BE2C (cell line): ENCODE measurements around the gene GDPD5.
"Not testable (repeated sequence)": the region's sequence is repeated elsewhere in the genome, so short reads cannot be mapped to it uniquely, and the experiment has no call there.

Experiments used
- DNase-seq: peaks from one replicate; pipeline ENCODE4 v3.0.0-alpha.2; 2020
- H3K27me3 ChIP-seq: fragments of 250-450 bp; sonication (Bioruptor Pico); 2 replicates; pipeline ENCODE4 v1.5.1; 2020; ENCODE audit warnings: mild to moderate bottlenecking
- H3K36me3 ChIP-seq: fragments of 250-450 bp; sonication (Bioruptor Pico); 2 replicates; pipeline ENCODE4 v1.5.1; 2020; ENCODE audit warnings: mild to moderate bottlenecking
- H3K4me1 ChIP-seq: fragments of 250-450 bp; sonication (Bioruptor Pico); 2 replicates; pipeline ENCODE4 v1.5.1; 2020
- H3K4me3 ChIP-seq: 2 replicates; pipeline ENCODE4 v1.5.1; 2011; ENCODE audit warnings: low read depth, low read length
- H3K9me3 ChIP-seq: fragments of 250-450 bp; sonication (Bioruptor Pico); 2 replicates; pipeline ENCODE4 v1.5.1; 2020
- TF ChIP-seq, protein P1 (sequence below): IDR thresholded peaks from 2 replicates; pipeline ENCODE4 v1.5.1; 2012; ENCODE audit warnings: mild to moderate bottlenecking, low read depth, low read length

The GDPD5 gene

DNA sequence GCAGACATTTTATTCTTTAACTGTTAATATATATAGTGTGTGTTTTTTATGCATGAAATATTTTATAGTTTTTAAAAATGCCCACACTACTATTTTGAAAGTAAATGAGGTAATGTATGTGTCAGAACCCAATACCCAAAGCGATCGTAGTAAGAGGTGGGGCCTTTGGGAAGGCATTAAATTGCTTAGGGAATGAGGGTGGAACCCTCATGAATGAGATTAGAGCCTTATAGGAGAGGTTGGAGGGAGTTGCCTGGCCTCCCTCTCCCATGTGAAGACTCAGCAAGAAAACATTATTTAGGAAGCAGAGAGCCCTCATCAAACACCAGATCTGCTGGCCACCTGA lies 103.9 kb downstream of the GDPD5 start:
- Histone ChIP-seq H3K27me3 (no peaks in the 10 kb centered on the region), H3K4me1 (no peaks in the 10 kb centered on the region; the same call in 1 of the 2 replicates), H3K4me3 (no peak overlapping the region), H3K36me3 (peaks cover 14% of the 10 kb centered on the region), H3K9me3 (no peaks in the 10 kb centered on the region)
- DNase-seq = no peak
- TF ChIP-seq, protein P1, sequence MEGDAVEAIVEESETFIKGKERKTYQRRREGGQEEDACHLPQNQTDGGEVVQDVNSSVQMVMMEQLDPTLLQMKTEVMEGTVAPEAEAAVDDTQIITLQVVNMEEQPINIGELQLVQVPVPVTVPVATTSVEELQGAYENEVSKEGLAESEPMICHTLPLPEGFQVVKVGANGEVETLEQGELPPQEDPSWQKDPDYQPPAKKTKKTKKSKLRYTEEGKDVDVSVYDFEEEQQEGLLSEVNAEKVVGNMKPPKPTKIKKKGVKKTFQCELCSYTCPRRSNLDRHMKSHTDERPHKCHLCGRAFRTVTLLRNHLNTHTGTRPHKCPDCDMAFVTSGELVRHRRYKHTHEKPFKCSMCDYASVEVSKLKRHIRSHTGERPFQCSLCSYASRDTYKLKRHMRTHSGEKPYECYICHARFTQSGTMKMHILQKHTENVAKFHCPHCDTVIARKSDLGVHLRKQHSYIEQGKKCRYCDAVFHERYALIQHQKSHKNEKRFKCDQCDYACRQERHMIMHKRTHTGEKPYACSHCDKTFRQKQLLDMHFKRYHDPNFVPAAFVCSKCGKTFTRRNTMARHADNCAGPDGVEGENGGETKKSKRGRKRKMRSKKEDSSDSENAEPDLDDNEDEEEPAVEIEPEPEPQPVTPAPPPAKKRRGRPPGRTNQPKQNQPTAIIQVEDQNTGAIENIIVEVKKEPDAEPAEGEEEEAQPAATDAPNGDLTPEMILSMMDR = no peak

DNA sequence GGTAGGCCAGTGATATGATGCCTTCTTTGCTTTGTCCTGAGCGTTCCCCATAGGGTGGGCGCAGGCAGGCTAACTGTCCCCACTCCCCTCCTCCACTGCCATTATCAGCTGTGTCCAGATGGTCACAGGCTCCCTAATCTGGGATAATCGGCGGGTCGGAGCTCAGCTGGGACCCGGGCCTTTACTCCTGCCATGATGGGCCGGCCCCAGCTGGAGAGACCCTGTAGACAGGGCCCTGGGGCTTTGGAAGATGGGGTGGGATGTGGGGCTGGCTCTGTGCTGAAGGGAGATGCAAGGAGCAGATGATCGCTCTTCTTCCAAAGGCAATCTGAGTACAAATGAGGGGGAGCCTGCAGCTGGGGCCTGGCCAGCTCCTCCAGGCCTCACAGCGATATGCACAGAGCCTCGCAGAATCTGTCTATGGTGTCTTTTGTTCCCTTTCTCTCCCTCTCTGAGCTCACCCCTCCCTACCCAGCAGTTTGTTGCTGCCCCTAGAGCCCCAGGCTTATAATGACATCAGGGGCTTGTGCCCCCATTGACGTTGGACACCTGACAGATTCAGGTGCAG lies 104.6 kb downstream of the GDPD5 start:
- peaks cover 15% of the 10 kb centered on the region for H3K36me3 ChIP-seq
- no peak for DNase-seq
- TF ChIP-seq, protein P1 = no peak
- H3K27me3 ChIP-seq = no peaks in the 10 kb centered on the region
- H3K9me3 ChIP-seq = no peaks in the 10 kb centered on the region
- H3K4me3 ChIP-seq = no peak overlapping the region
- H3K4me1 ChIP-seq = no peaks in the 10 kb centered on the region; the same call in 1 of the 2 replicates

DNA sequence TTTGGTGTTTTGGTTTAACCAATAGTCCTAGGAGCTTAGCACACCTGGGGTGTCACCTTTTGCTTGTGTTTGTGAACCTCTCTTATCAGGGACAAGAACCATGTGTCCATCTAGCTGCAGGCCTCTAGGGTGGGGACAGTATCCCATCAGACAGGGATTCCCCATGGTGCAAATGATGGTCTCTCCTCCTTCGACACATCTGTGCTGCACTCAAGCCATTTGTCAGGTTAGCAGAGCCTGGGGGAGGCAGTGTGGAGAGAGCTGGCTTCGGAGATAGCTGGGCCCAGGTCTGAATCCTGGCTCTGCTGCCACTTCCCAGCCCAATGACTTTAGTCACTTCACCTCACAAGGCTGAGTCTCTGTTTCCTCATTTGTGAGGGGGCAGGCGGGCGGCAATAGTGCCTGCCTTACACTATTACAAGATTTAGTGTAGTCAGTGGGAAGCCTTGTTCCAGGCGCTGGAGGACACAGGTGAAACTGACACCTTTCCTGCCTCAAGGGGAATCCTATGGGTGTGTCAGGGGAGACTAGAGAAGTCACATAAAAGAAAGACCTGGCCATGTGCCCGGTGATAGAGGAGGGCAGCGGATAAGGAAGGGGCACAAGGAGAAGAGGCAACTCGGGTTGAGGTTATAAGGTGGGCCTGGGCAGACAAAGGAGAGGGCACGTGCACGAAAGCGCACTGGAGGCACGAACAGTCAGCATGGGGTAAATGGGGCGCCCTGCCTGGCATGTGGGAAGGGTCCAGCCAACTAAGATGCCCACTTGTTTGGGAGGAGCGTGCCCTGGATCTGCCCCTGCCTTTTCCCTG lies 105.3 kb downstream of the GDPD5 start:
- Histone ChIP-seq H3K36me3 (peaks cover 18% of the 10 kb centered on the region), H3K27me3 (no peaks in the 10 kb centered on the region), H3K4me3 (no peak overlapping the region), H3K4me1 (no peaks in the 10 kb centered on the region; the same call in 1 of the 2 replicates), H3K9me3 (no peaks in the 10 kb centered on the region)
- TF ChIP-seq, protein P1 = no peak
- DNase-seq = no peak

DNA sequence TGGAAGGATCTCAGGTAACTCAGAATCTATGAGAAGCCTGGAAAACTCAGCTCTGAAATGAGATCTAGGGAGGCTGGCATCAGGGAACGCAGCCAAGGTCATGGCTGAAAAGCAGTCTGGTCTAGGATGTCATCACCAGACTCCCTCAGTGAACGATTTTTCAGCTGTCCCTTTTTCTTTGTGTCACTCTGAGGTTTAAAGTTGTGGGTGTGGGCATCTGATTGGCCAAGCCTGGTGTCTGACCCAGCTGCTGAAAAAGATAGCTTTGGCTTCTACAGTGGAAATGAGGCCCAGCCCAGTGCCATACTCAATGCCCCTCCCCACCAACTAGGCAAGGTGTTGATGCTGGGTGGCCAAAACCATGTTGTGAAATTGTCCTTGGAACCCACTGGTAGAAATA lies 111.9 kb downstream of the GDPD5 start:
- Histone ChIP-seq H3K36me3 (peaks cover 48% of the 10 kb centered on the region), H3K27me3 (no peaks in the 10 kb centered on the region), H3K4me3 (no peak overlapping the region), H3K4me1 (peaks cover 5% of the 10 kb centered on the region; the same call in 1 of the 2 replicates), H3K9me3 (no peaks in the 10 kb centered on the region)
- TF ChIP-seq, protein P1 = no peak
- DNase-seq = no peak

DNA sequence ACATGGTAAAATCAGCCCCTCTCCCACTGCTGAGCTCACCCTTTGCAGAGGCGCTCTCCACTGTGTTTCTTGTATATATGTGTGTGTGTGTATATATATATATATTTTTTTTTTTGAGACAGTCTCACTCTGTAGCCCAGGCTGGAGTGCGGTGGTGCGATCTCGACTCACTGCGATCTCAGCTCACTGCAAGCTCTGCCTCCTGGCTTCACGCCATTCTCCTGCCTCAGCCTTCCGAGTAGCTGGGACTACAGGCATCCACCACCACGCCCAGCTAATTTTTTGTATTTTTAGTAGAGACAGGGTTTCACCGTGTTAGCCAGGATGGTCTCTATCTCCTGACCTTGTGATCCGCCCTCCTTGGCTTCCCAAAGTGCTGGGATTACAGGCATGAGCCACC lies 112.6 kb downstream of the GDPD5 start:
- H3K4me3 ChIP-seq, H3K4me1 ChIP-seq, H3K27me3 ChIP-seq, H3K9me3 ChIP-seq, DNase-seq: not testable (repeated sequence)
- H3K36me3 ChIP-seq = peaks cover 56% of the 10 kb centered on the region

DNA sequence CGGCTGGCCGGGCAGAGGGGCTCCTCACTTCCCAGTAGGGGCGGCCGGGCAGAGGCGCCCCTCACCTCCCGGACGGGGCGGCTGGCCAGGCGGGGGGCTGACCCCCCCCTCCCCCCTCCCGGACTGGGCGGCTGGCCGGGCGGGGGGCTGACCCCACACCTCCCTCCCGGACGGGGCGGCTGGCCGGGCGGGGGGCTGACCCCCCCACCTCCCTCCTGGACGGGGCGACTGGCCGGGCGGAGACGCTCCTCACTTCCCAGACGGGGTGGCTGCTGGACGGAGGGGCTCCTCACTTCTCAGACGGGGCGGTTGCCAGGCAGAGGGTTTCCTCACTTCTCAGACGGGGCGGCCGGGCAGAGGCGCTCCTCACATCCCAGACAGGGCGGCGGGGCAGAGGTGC lies 115.8 kb downstream of the GDPD5 start:
- not testable (repeated sequence) for H3K9me3 ChIP-seq, H3K27me3 ChIP-seq, H3K4me3 ChIP-seq, DNase-seq
- H3K4me1 ChIP-seq = peaks cover 28% of the 10 kb centered on the region
- H3K36me3 ChIP-seq = peaks cover 77% of the 10 kb centered on the region

DNA sequence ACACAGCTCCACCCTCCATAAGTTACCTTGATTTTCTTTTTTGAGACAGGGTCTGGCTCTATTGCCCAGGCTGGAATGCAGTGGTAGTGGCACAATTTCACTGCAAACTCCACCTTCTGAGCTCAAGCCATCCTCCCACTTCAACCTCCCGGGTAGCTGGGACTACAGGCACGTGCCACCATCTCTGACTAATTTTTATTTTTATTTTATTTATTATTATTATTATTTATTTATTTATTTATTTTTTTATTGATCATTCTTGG lies 116.9 kb downstream of the GDPD5 start:
- H3K9me3 ChIP-seq = no peaks in the 10 kb centered on the region
- H3K4me3 ChIP-seq = no peak overlapping the region
- TF ChIP-seq, protein P1 = no peak
- H3K36me3 ChIP-seq = peaks cover 80% of the 10 kb centered on the region
- H3K4me1 ChIP-seq = peaks cover 36% of the 10 kb centered on the region
- DNase-seq = no peak
- no peaks in the 10 kb centered on the region for H3K27me3 ChIP-seq
